Bronchial epithelial cell (primary cell): ENCODE data around the gene GAB4. TPM values are rescaled to one million over a fixed set of nuclear protein-coding genes. Genes with fewer than 3 reads are reported as not detected.
A peak's percentile ranks its signal among the peaks of the same experiment; 100 is the strongest.

Experiments
- DNase-seq: peaks from one replicate; pipeline ENCODE4 v3.0.0-alpha.2; 2010; ENCODE audit warnings: low read depth
- FAIRE-seq: peaks from 2 replicates; lab custom pipeline; 2011; peaks lifted over from hg19 to GRCh38; lab: Jason Lieb, UNC
- H3K27me3 ChIP-seq: 2 replicates; pipeline ENCODE4 v1.5.1; 2011; ENCODE audit warnings: low read length; ENCODE audit not compliant: control insufficient read depth, insufficient read depth
- H3K36me3 ChIP-seq: 2 replicates; pipeline ENCODE4 v1.5.1; 2011; ENCODE audit warnings: low read length; ENCODE audit not compliant: control insufficient read depth, insufficient read depth
- H3K4me3 ChIP-seq: 2 replicates; pipeline ENCODE4 v1.5.1; 2011; ENCODE audit warnings: mild to moderate bottlenecking, low read depth, low read length, control low read depth
- CTCF ChIP-seq: IDR thresholded peaks from 2 replicates; pipeline ENCODE4 v1.5.1; 2011; ENCODE audit warnings: mild to moderate bottlenecking, moderate library complexity, low read length, control low read depth, inconsistent platforms; ENCODE audit not compliant: insufficient read depth, severe bottlenecking
- total RNA-seq: library from RNA; depleted of rRNA; stranded (reverse); fragments of >200 nt; gene quantifications from 2 replicates; pipeline ENCODE4 v1.2.1, GENCODE V29; 2014

GAB4 gene
- total RNA-seq, 1 donor from 2014 or later, result not detected

- DNase-seq (peak; percentile 29), FAIRE-seq (no peak)
- TF ChIP-seq CTCF, result no peak
- H3K36me3 ChIP-seq, result no peaks in the 10 kb centered on the region
- no peak overlapping the region for H3K4me3 ChIP-seq
- H3K27me3 ChIP-seq, result no peaks in the 10 kb centered on the region
These were observed 74.4 kb downstream of the GAB4 start for GRCh38 chr22:16933291-16934282.

- Histone ChIP-seq H3K4me3 (no peak overlapping the region), H3K36me3 (no peaks in the 10 kb centered on the region), H3K27me3 (no peaks in the 10 kb centered on the region)
- FAIRE-seq (no peak), DNase-seq (no peak)
- no peak for TF ChIP-seq CTCF
These were observed 75.4 kb downstream of the GAB4 start for GRCh38 chr22:16932577-16932976.

- no peaks in the 10 kb centered on the region for H3K36me3 ChIP-seq
- no peaks in the 10 kb centered on the region for H3K27me3 ChIP-seq
- TF ChIP-seq CTCF, result no peak
- no peak for DNase-seq
- no peak for FAIRE-seq
- H3K4me3 ChIP-seq, result no peak overlapping the region
These were observed 82.5 kb downstream of the GAB4 start for GRCh38 chr22:16925407-16925966.

- Histone ChIP-seq H3K36me3 (no peaks in the 10 kb centered on the region), H3K4me3 (no peak overlapping the region), H3K27me3 (no peaks in the 10 kb centered on the region)
- FAIRE-seq (no peak), DNase-seq (no peak)
- TF ChIP-seq CTCF, result no peak
These were observed 85.3 kb downstream of the GAB4 start for GRCh38 chr22:16922706-16923105.

- Histone ChIP-seq H3K4me3 (no peak overlapping the region), H3K36me3 (no peaks in the 10 kb centered on the region), H3K27me3 (no peaks in the 10 kb centered on the region)
- no peak for TF ChIP-seq CTCF
- DNase-seq (no peak), FAIRE-seq (no peak)
These were observed 85.9 kb downstream of the GAB4 start for GRCh38 chr22:16922076-16922475.
